Peyer's patch (tissue), 4 donors: Measurements from ENCODE around the gene LRCOL1. TPM values are rescaled to one million over a fixed set of nuclear protein-coding genes. Genes with fewer than 3 reads are reported as not detected.

ENCODE experiments used
- DNase-seq, 3 donors: peaks; one replicate each; pipeline ENCODE4 v3.0.0-alpha.2; 2017 to 2019
- H3K27ac ChIP-seq, 4 donors: fragments of 200-600 bp; sonication (generic); one replicate each; pipeline ENCODE4 v1.5.1; 2016 to 2019
- H3K27me3 ChIP-seq, 2 donors: fragments of 200-600 bp; sonication (generic); one replicate each; pipeline ENCODE4 v1.5.1; 2019
- H3K36me3 ChIP-seq, 3 donors: fragments of 200-600 bp; sonication (generic); one replicate each; pipeline ENCODE4 v1.5.1; 2016 to 2019
- H3K4me1 ChIP-seq, 4 donors: fragments of 200-600 bp; sonication (generic); one replicate each; pipeline ENCODE4 v1.5.1; 2016 to 2019
- H3K4me3 ChIP-seq, 4 donors: fragments of 200-600 bp; sonication (generic); 1 replicate in 3 of 4; 2 replicates in 1 of 4; pipeline ENCODE4 v1.5.1; 2016 to 2019; ENCODE audit warnings: mild to moderate bottlenecking in 1 of 4
- H3K9me3 ChIP-seq, 4 donors: fragments of 200-600 bp; sonication (generic); one replicate each; pipeline ENCODE4 v1.5.1; 2016 to 2019; ENCODE audit warnings: mild to moderate bottlenecking in 1 of 4
- CTCF ChIP-seq, 6 experiments: fragments of 450-650 bp in 4 of 6; fragments of 200-600 bp in 2 of 6; sonication (generic) in 1 of 6; IDR thresholded peaks; one replicate each; pipeline ENCODE4 v1.5.1; 2017 to 2019; ENCODE audit warnings: antibody characterized with exemption in 6 of 6, mild to moderate bottlenecking in 3 of 6, moderate library complexity in 1 of 6
- POLR2A ChIP-seq, 2 donors: fragments of 450-650 bp; IDR thresholded peaks; one replicate each; pipeline ENCODE4 v1.5.1; 2017; ENCODE audit warnings: antibody characterized with exemption in 2 of 2, mild to moderate bottlenecking in 2 of 2, moderate library complexity in 2 of 2
- total RNA-seq, 4 donors: library from RNA; depleted of rRNA; stranded (reverse); fragments of >200 nt; gene quantifications; one replicate each; pipeline ENCODE4 v1.1.0, GENCODE V29; 2016

Gene LRCOL1
- total RNA-seq, 4 donors from 2014 or later: not detected

DNA sequence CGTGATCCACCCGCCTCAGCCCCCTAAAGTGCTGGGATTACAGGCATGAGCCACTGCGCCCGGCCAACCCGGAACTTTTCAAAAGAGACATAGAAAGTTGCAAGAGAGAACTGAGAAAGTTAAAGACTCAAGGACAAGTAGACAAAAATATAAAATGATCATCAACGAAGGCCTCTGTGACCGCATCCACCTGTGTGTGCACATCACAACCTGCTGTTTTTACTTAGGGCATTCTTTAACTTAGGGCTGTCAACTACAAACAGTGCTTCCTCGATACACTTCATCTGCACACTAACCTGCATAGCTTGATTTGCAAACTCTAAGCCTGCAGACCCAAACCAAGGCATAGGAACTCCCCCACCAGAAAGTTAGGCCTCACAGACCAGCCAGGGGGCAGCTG, 23.0 kb upstream of the LRCOL1 start:
- Histone ChIP-seq H3K9me3 (no peaks in the 10 kb centered on the region), H3K4me3 (no peak overlapping the region), H3K27ac (no peak overlapping the region), H3K36me3 (peaks cover 0 to 82% (median 0%) of the 10 kb centered on the region in 3 donors), H3K27me3 (no peaks in the 10 kb centered on the region), H3K4me1 (no peaks in the 10 kb centered on the region)
- DNase-seq: no peak
- TF ChIP-seq CTCF (IDR thresholded peaks at IDR 0.05): no peak

GRCh38 chr12:132632521-132633228, 22.3 kb upstream of the LRCOL1 start:
- H3K9me3 ChIP-seq: no peaks in the 10 kb centered on the region
- DNase-seq: no peak
- TF ChIP-seq CTCF (IDR thresholded peaks at IDR 0.05): no peak
- no peak for TF ChIP-seq POLR2A (IDR thresholded peaks at IDR 0.05)
- H3K27ac ChIP-seq: no peak overlapping the region
- H3K36me3 ChIP-seq: peaks cover 0 to 74% (median 0%) of the 10 kb centered on the region in 3 donors
- no peak overlapping the region for H3K4me3 ChIP-seq
- H3K4me1 ChIP-seq: no peaks in the 10 kb centered on the region
- H3K27me3 ChIP-seq: no peaks in the 10 kb centered on the region

GRCh38 chr12:132631666-132632065, 21.3 kb upstream of the LRCOL1 start:
- no peak for DNase-seq

GRCh38 chr12:132630672-132631071, 20.3 kb upstream of the LRCOL1 start:
- no peak overlapping the region for H3K4me3 ChIP-seq
- TF ChIP-seq POLR2A (IDR thresholded peaks at IDR 0.05) (no peak), CTCF (IDR thresholded peaks at IDR 0.05) (no peak)
- H3K27me3 ChIP-seq: no peaks in the 10 kb centered on the region
- no peaks in the 10 kb centered on the region for H3K9me3 ChIP-seq
- H3K27ac ChIP-seq: no peak overlapping the region
- peaks cover 0 to 65% (median 0%) of the 10 kb centered on the region in 3 donors for H3K36me3 ChIP-seq
- no peak for DNase-seq
- H3K4me1 ChIP-seq: no peaks in the 10 kb centered on the region

More at GRCh38 chr12:132631666-132632065, 21.3 kb upstream of the LRCOL1 start:
- Histone ChIP-seq H3K9me3 (no peaks in the 10 kb centered on the region), H3K27ac (no peak overlapping the region), H3K4me1 (no peaks in the 10 kb centered on the region), H3K27me3 (no peaks in the 10 kb centered on the region), H3K4me3 (no peak overlapping the region), H3K36me3 (peaks cover 0 to 64% (median 0%) of the 10 kb centered on the region in 3 donors)
- TF ChIP-seq CTCF (IDR thresholded peaks at IDR 0.05) (no peak), POLR2A (IDR thresholded peaks at IDR 0.05) (no peak)

GRCh38 chr12:132629330-132629729, 18.9 kb upstream of the LRCOL1 start:
- H3K4me1 ChIP-seq: no peaks in the 10 kb centered on the region
- no peaks in the 10 kb centered on the region for H3K9me3 ChIP-seq
- H3K27me3 ChIP-seq: no peaks in the 10 kb centered on the region
- no peak for TF ChIP-seq CTCF (IDR thresholded peaks at IDR 0.05)
- TF ChIP-seq POLR2A (IDR thresholded peaks at IDR 0.05): no peak
- peaks cover 0 to 64% (median 0%) of the 10 kb centered on the region in 3 donors for H3K36me3 ChIP-seq
- DNase-seq: no peak
- no peak overlapping the region for H3K4me3 ChIP-seq
- H3K27ac ChIP-seq: no peak overlapping the region
